ENCODE data around the gene DNAJC11. TPM values are rescaled to one million over a fixed set of nuclear protein-coding genes. Genes with fewer than 3 reads are reported as not detected.
"Not testable (repeated sequence)": the region's sequence is repeated elsewhere in the genome, so short reads cannot be mapped to it uniquely, and the experiment has no call there.

Gene DNAJC11, protein sequence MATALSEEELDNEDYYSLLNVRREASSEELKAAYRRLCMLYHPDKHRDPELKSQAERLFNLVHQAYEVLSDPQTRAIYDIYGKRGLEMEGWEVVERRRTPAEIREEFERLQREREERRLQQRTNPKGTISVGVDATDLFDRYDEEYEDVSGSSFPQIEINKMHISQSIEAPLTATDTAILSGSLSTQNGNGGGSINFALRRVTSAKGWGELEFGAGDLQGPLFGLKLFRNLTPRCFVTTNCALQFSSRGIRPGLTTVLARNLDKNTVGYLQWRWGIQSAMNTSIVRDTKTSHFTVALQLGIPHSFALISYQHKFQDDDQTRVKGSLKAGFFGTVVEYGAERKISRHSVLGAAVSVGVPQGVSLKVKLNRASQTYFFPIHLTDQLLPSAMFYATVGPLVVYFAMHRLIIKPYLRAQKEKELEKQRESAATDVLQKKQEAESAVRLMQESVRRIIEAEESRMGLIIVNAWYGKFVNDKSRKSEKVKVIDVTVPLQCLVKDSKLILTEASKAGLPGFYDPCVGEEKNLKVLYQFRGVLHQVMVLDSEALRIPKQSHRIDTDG
- 30.3 and 38.9 TPM in 2 replicates for total RNA-seq

DNA sequence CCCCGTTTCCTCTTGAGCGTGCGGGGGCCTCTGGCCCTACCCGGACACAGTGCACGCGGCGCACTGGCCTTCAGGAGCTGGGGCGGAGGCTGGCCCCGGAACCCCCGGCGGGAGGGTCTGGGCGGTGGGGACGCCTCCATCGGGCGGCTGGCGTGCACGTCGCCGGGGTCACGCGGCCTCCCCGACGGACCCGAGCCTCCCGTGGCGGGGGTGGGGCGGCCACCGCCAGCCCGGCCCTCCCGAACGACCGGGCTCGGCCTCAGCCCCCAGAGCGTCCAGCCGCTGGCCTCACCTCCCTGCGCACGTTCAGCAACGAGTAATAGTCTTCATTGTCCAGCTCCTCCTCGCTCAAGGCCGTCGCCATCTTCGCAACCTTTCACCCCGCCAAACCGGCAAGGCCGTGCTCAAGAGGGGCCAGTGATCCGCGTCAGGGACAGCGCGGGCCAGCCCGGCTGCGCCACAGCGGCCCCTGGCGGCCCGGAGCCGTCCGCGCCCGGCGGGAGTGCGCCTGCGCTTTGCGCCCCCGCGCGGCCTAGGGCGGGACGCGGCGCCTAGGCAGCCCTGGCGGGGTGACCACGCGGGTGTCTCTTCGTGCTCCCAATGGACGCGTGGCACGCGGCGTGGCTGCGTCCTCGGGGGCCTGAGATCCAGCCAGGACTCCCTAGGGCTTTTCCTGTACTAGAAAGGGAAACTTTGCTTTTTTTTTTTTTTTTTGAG, at the start of gene DNAJC11:
TSS of gene DNAJC11 (minus strand) at position 380 of the 717 bp plus-strand sequence. CDS start at position 364, 16 bp downstream.
- H3K4me3 ChIP-seq (ENCODE audit: low read depth, low read length): peak within 1 kb of the TSS; percentile 96
- peak; percentile 88 for DNase-seq (ENCODE audit: low read depth)
- TF ChIP-seq CTCF (IDR thresholded peaks at IDR 0.05; ENCODE audit: insufficient read depth, low read depth, low read length): peak; percentile 58

DNA sequence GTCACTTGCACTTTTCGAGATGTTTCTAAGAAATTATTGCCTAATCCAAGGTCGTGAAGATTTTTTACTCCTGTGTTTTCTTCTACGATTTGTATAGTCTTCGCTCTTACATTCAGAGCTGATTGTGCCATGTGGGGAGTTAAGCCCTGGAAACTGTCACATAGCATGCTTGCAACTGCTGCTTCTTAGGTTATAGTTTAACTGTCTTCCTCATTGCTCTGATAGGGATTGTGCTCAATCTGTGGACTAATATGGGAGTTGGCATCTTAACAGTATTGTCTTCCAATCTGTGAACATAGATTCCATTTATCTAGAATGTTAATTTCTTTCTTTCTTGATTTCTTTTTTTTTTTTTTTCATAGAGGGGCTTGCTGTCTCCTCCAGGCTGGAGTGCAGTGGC, 48.9 kb upstream of the DNAJC11 start:
- no peak overlapping the region for H3K4me3 ChIP-seq (ENCODE audit: low read depth, low read length)
- TF ChIP-seq CTCF (IDR thresholded peaks at IDR 0.05; ENCODE audit: insufficient read depth, low read depth, low read length): no peak
- no peak for DNase-seq (ENCODE audit: low read depth)

DNA sequence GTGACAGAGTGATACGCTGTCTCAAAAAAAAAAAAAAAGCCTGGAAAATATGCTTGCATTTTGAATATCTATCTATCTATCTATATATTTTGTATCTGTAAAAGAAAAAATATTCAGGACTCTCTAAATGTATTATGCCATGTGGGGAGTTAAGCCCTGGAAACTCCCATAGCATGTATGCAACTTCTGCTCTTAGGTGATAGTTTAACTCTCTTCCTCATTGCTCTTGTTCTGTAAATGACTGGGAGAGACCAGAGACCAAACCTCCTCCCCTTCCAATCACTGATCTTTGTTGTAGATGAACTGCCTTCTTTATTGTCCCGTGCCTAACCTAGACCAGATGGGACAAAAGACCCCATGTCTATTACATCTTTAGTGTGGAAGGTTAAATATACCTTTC, 46.1 kb upstream of the DNAJC11 start:
- H3K4me3 ChIP-seq (ENCODE audit: low read depth, low read length): no peak overlapping the region
- DNase-seq (ENCODE audit: low read depth): no peak
- TF ChIP-seq CTCF (IDR thresholded peaks at IDR 0.05; ENCODE audit: insufficient read depth, low read depth, low read length): no peak

DNA sequence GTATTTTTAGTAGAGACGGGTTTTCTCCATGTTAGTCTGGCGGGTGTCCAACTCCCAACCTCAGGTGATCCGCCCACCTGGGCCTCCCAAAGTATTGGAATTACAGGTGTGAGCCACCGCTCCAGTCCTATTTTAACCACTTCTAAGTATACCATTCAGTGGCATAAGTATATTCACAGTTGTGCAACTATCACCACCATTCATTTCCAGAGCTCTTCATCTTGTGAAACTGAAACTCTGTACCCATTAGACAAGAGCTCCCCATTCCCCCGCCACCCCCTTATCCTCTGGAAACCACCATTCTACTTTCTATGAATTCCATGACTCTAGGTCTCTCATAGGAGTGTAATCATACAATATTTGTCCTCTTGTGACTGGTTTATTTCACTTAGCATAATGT, 43.5 kb upstream of the DNAJC11 start:
- DNase-seq (ENCODE audit: low read depth): no peak
- no peak overlapping the region for H3K4me3 ChIP-seq (ENCODE audit: low read depth, low read length)
- no peak for TF ChIP-seq CTCF (IDR thresholded peaks at IDR 0.05; ENCODE audit: insufficient read depth, low read depth, low read length)

- DNase-seq (ENCODE audit: low read depth): peak; percentile 51
- TF ChIP-seq CTCF (IDR thresholded peaks at IDR 0.05; ENCODE audit: insufficient read depth, low read depth, low read length): no peak
- no peak overlapping the region for H3K4me3 ChIP-seq (ENCODE audit: low read depth, low read length)
These were observed 41.8 kb upstream of the DNAJC11 start for GRCh38 chr1:6743189-6744101.

GRCh38 chr1:6742676-6743188, 41.1 kb upstream of the DNAJC11 start:
- not testable (repeated sequence) for DNase-seq (ENCODE audit: low read depth)

More at GRCh38 chr1:6742676-6743188, 41.1 kb upstream of the DNAJC11 start:
- H3K4me3 ChIP-seq (ENCODE audit: low read depth, low read length): not testable (repeated sequence)
